ENCODE results near the gene PRDM16. TPM values are rescaled to one million over a fixed set of nuclear protein-coding genes. Genes with fewer than 3 reads are reported as not detected.

Gene PRDM16
- total RNA-seq, 1 donor from 2014 or later, result 0.79 TPM

GRCh38 chr1:3244025-3244926 lies 175.3 kb downstream of the PRDM16 start:
- Histone ChIP-seq H3K36me3 (ENCODE audit: control insufficient read depth, insufficient read depth, low read length) (no peaks in the 10 kb centered on the region), H3K27me3 (ENCODE audit: control insufficient read depth, insufficient read depth, low read length) (no peaks in the 10 kb centered on the region), H3K4me3 (ENCODE audit: low read depth, low read length) (no peak overlapping the region)
- FAIRE-seq (no peak), DNase-seq (ENCODE audit: low read depth) (no peak)
- TF ChIP-seq CTCF (IDR thresholded peaks at IDR 0.05; ENCODE audit: insufficient read depth, low read length, severe bottlenecking), result no peak

DNA sequence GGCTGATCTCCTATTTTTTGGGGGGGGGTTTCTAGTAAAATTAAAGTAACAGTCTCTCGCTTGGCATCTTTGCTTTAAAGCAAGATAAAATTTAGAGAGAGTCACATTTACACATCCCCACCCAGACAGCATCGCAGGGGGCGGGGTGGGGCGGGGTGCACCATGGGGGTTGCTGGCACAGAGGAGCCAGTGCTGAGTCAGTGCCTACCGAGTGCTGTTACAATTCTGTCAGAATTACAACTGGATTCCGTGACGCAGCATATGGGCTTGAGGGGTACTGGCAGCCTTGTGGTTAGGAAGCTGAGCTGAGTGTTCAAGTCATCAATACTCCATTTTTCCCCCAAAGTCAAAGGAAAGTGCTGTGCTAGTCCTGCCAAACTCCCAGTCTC lies 175.9 kb downstream of the PRDM16 start:
- no peak for FAIRE-seq
- no peak for TF ChIP-seq CTCF (IDR thresholded peaks at IDR 0.05; ENCODE audit: insufficient read depth, low read length, severe bottlenecking)
- Histone ChIP-seq H3K4me3 (ENCODE audit: low read depth, low read length) (no peak overlapping the region), H3K27me3 (ENCODE audit: control insufficient read depth, insufficient read depth, low read length) (no peaks in the 10 kb centered on the region), H3K36me3 (ENCODE audit: control insufficient read depth, insufficient read depth, low read length) (no peaks in the 10 kb centered on the region)
- DNase-seq (ENCODE audit: low read depth), result no peak

- H3K36me3 ChIP-seq (ENCODE audit: control insufficient read depth, insufficient read depth, low read length), result no peaks in the 10 kb centered on the region
- TF ChIP-seq CTCF (IDR thresholded peaks at IDR 0.05; ENCODE audit: insufficient read depth, low read length, severe bottlenecking), result no peak
- FAIRE-seq (no peak), DNase-seq (ENCODE audit: low read depth) (no peak)
- H3K27me3 ChIP-seq (ENCODE audit: control insufficient read depth, insufficient read depth, low read length), result no peaks in the 10 kb centered on the region
- H3K4me3 ChIP-seq (ENCODE audit: low read depth, low read length), result no peak overlapping the region
Observed at GRCh38 chr1:3245344-3245743, 176.3 kb downstream of the PRDM16 start.

- FAIRE-seq (no peak), DNase-seq (ENCODE audit: low read depth) (no peak)
- Histone ChIP-seq H3K27me3 (ENCODE audit: control insufficient read depth, insufficient read depth, low read length) (no peaks in the 10 kb centered on the region), H3K4me3 (ENCODE audit: low read depth, low read length) (no peak overlapping the region), H3K36me3 (ENCODE audit: control insufficient read depth, insufficient read depth, low read length) (no peaks in the 10 kb centered on the region)
- TF ChIP-seq CTCF (IDR thresholded peaks at IDR 0.05; ENCODE audit: insufficient read depth, low read length, severe bottlenecking), result no peak
Observed at GRCh38 chr1:3245768-3246167, 176.8 kb downstream of the PRDM16 start.

- FAIRE-seq, result no peak
- H3K27me3 ChIP-seq (ENCODE audit: control insufficient read depth, insufficient read depth, low read length), result no peaks in the 10 kb centered on the region
- no peak for DNase-seq (ENCODE audit: low read depth)
Observed at GRCh38 chr1:3246251-3246650, 177.2 kb downstream of the PRDM16 start.

More at GRCh38 chr1:3246251-3246650, 177.2 kb downstream of the PRDM16 start:
- Histone ChIP-seq H3K36me3 (ENCODE audit: control insufficient read depth, insufficient read depth, low read length) (no peaks in the 10 kb centered on the region), H3K4me3 (ENCODE audit: low read depth, low read length) (no peak overlapping the region)
- TF ChIP-seq CTCF (IDR thresholded peaks at IDR 0.05; ENCODE audit: insufficient read depth, low read length, severe bottlenecking), result no peak

Measured in bronchial epithelial cell (primary cell).